ENCODE data around the gene STT3A. TPM values are rescaled to one million over a fixed set of nuclear protein-coding genes. Genes with fewer than 3 reads are reported as not detected.

Gene STT3A
- total and polyA plus RNA-seq, 2 of the 13 experiments (the other 11 are each of a cell fraction or from before 2014, with no cell fraction given), result 229 to 319 TPM

- TF ChIP-seq SRSF1 (optimal IDR thresholded peaks at IDR 0.05; ENCODE audit: low read depth, low read length), result no peak
- TF ChIP-seq ZNF776 (CRISPR knock-in tag; IDR thresholded peaks at IDR 0.05), result no peak
- TF ChIP-seq, protein P1, sequence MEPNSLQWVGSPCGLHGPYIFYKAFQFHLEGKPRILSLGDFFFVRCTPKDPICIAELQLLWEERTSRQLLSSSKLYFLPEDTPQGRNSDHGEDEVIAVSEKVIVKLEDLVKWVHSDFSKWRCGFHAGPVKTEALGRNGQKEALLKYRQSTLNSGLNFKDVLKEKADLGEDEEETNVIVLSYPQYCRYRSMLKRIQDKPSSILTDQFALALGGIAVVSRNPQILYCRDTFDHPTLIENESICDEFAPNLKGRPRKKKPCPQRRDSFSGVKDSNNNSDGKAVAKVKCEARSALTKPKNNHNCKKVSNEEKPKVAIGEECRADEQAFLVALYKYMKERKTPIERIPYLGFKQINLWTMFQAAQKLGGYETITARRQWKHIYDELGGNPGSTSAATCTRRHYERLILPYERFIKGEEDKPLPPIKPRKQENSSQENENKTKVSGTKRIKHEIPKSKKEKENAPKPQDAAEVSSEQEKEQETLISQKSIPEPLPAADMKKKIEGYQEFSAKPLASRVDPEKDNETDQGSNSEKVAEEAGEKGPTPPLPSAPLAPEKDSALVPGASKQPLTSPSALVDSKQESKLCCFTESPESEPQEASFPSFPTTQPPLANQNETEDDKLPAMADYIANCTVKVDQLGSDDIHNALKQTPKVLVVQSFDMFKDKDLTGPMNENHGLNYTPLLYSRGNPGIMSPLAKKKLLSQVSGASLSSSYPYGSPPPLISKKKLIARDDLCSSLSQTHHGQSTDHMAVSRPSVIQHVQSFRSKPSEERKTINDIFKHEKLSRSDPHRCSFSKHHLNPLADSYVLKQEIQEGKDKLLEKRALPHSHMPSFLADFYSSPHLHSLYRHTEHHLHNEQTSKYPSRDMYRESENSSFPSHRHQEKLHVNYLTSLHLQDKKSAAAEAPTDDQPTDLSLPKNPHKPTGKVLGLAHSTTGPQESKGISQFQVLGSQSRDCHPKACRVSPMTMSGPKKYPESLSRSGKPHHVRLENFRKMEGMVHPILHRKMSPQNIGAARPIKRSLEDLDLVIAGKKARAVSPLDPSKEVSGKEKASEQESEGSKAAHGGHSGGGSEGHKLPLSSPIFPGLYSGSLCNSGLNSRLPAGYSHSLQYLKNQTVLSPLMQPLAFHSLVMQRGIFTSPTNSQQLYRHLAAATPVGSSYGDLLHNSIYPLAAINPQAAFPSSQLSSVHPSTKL (CRISPR knock-in tag; IDR thresholded peaks at IDR 0.05), result peak; percentile 25; the same call in 1 of the 2 replicates
- TF ChIP-seq ZSCAN9 (CRISPR knock-in tag; IDR thresholded peaks at IDR 0.05; ENCODE audit: borderline replicate concordance), result no peak; the same call in 1 of the 2 replicates
- TF ChIP-seq HNF4G (IDR thresholded peaks at IDR 0.05; ENCODE audit: borderline replicate concordance, low read depth, low read length), result no peak
- no peak for TF ChIP-seq HNF4G (CRISPR knock-in tag; IDR thresholded peaks at IDR 0.05; ENCODE audit: borderline replicate concordance, low read depth)
- 0 out of 2 replicates have a peak, but pooled peaks have one; percentile 66 for TF ChIP-seq ZNF276 (CRISPR knock-in tag; IDR thresholded peaks at IDR 0.05; ENCODE audit: low read depth)
- TF ChIP-seq RFXANK (CRISPR knock-in tag; IDR thresholded peaks at IDR 0.05), result no peak
- TF ChIP-seq PBX2 (CRISPR knock-in tag; IDR thresholded peaks at IDR 0.05), result no peak
- TF ChIP-seq POLR2G (IDR thresholded peaks at IDR 0.05; ENCODE audit: low read depth, low read length), result peak; percentile 61; the same call in 1 of the 2 replicates
- no peak for TF ChIP-seq WIZ (CRISPR knock-in tag; IDR thresholded peaks at IDR 0.05)
- TF ChIP-seq ZNF225 (CRISPR knock-in tag; IDR thresholded peaks at IDR 0.05), result no peak
- 0 out of 4 replicates have a peak, but pooled peaks of 1 of the 2 experiments have one; percentile 42 for TF ChIP-seq KLF16 (CRISPR knock-in tag; IDR thresholded peaks at IDR 0.05)
- no peak for TF ChIP-seq ZNF44 (CRISPR knock-in tag; IDR thresholded peaks at IDR 0.05)
- TF ChIP-seq ZNF589 (CRISPR knock-in tag; conservative IDR thresholded peaks at IDR 0.05), result no peak
- TF ChIP-seq FOXC1 (CRISPR knock-in tag; IDR thresholded peaks at IDR 0.05; ENCODE audit: borderline replicate concordance), result 0 out of 2 replicates have a peak, but pooled peaks have one; percentile 40
- no peak for TF ChIP-seq ESRRA (CRISPR knock-in tag; IDR thresholded peaks at IDR 0.05; ENCODE audit: low read depth)
- 0 out of 2 replicates have a peak, but pooled peaks have one; percentile 42 for TF ChIP-seq ZNF143 (CRISPR knock-in tag; IDR thresholded peaks at IDR 0.05)
- TF ChIP-seq NR2F6 (IDR thresholded peaks at IDR 0.05), result no peak
- TF ChIP-seq NR2F6 (CRISPR knock-in tag; IDR thresholded peaks at IDR 0.05), result no peak
- 0 out of 2 replicates have a peak, but pooled peaks have one; percentile 18 for TF ChIP-seq ERF (CRISPR knock-in tag; IDR thresholded peaks at IDR 0.05)
- 0 out of 2 replicates have a peak, but pooled peaks have one; percentile 7 for TF ChIP-seq ZNF230 (CRISPR knock-in tag; IDR thresholded peaks at IDR 0.05)
- TF ChIP-seq ZNF766 (CRISPR knock-in tag; IDR thresholded peaks at IDR 0.05; ENCODE audit: borderline replicate concordance), result no peak
- no peak for TF ChIP-seq GATA4 (IDR thresholded peaks at IDR 0.05; ENCODE audit: borderline replicate concordance, low read depth)
- TF ChIP-seq ZNF468 (CRISPR knock-in tag; IDR thresholded peaks at IDR 0.05), result no peak
- TF ChIP-seq REL (CRISPR knock-in tag; conservative IDR thresholded peaks at IDR 0.05), result no peak
Observed at GRCh38 chr11:125593114-125593820, 615 bp downstream of the STT3A start (continued).
